Pancreas (tissue), 10 donors: ENCODE data around the gene MAP2K5. TPM values are rescaled to one million over a fixed set of nuclear protein-coding genes. Genes with fewer than 3 reads are reported as not detected.

Experiments used
- ATAC-seq, 4 donors: fragments of 200-7000 bp; cut with Tn5 transposase; one replicate each; pipeline versions ENCODE4 v1.8.0 to v1.9.1; 2020; ENCODE audit warnings: mild to moderate bottlenecking in 4 of 4, moderate library complexity in 4 of 4
- DNase-seq, 6 donors: peaks; one replicate each; pipeline ENCODE4 v3.0.0-alpha.2; 2020
- FAIRE-seq: peaks from 2 replicates; lab custom pipeline; 2012; peaks lifted over from hg19 to GRCh38; lab: Jason Lieb, UNC
- H3K27ac ChIP-seq, 4 donors: fragments of 200-600 bp; sonication (generic); 1 replicate in 3 of 4; 2 replicates in 1 of 4; pipeline versions ENCODE4 v1.5.0 to v1.8.0; 2020
- H3K27me3 ChIP-seq, 4 donors: fragments of 200-600 bp; one replicate each; pipeline ENCODE4 v1.8.0; 2021
- H3K36me3 ChIP-seq, 3 donors: fragments of 200-600 bp; sonication (generic) in 1 of 3; one replicate each; pipeline versions ENCODE4 v1.5.0 to v1.8.0; 2020 to 2021
- H3K4me1 ChIP-seq, 3 donors: fragments of 200-600 bp; one replicate each; pipeline ENCODE4 v1.8.0; 2021
- H3K4me3 ChIP-seq, 4 donors: fragments of 200-600 bp; sonication (generic) in 2 of 4; one replicate each; pipeline versions ENCODE4 v1.5.0 to v1.8.0; 2020 to 2021
- H3K9me3 ChIP-seq, 4 donors: fragments of 200-600 bp; one replicate each; pipeline ENCODE4 v1.8.0; 2021
- CTCF ChIP-seq, 4 donors: fragments of 200-600 bp; sonication (generic) in 3 of 4; IDR thresholded peaks; one replicate each; pipeline versions ENCODE4 v1.5.0 to v1.8.0; 2021; ENCODE audit warnings: antibody characterized with exemption in 4 of 4
- whole genome bisulfite sequencing, 2 donors: extraction: QIAGEN DNeasy Blood & Tissue Kit; methylation state at CpG; one replicate each; pipeline ENCODE4 v1.1.7; 2013; 5-methylcytosine and 5-hydroxymethylcytosine counted together
- intact Hi-C, 3 donors: fragments of 100-400 bp; cut with DNase I; formaldehyde crosslinking; loops; one replicate each; pipeline versions ENCODE4 v1.11.1 to v1.14.2; 2022
- polyA plus RNA-seq, 2 donors: library from polyadenylated mRNA; stranded (reverse); fragments of 200-250 nt; gene quantifications; one replicate each; pipeline ENCODE4 v1.2.3, GENCODE V29; 2013
- total RNA-seq, 6 donors: library from RNA; stranded (reverse); fragmentation: NEBNext Ultra II Directional in 4 of 6; extraction: Animal tissue kit (Norgen Biotek cat#: 25700) in 4 of 6; gene quantifications; one replicate each; pipeline versions ENCODE4 v1.2.1 to v1.2.4, GENCODE V29; 2021 to 2023
- donor health status: healthy with polysubstance abuse.
- donor health status: DM: no; HTN: no; CAD: no; lungs with moderate emphysema.
- donor health status: DM: no; HTN: no; CAD: no.
- donor health status: control.
- donor health status: control.
- donor health status: Bipolar disorder and iron deficiency.
- donor health status: DM: yes; HTN: yes; CAD: no.
- donor health status: DM: no; HTN: no; CAD: no.
- donor health status: DM: no; HTN: no; CAD: no.
- donor health status: DM: yes; HTN: yes; CAD: no.

Gene MAP2K5
- total and polyA plus RNA-seq, 8 donors, result 5.5 to 14.8 (median 10.0) TPM

- WGBS, 2 donors, result 12 to 18% methylated on average over 7 of the region's 7 CpGs
- intact Hi-C loops, result no loop called here
- Histone ChIP-seq H3K4me3 (peak overlapping the region; percentile 80 to 89 (median 87)), H3K9me3 (no peaks in the 10 kb centered on the region), H3K27ac (peak overlapping the region; percentile 69 to 88 (median 82)), H3K36me3 (no peaks in the 10 kb centered on the region), H3K27me3 (no peaks in the 10 kb centered on the region), H3K4me1 (peaks cover 4 to 6% (median 5%) of the 10 kb centered on the region in 3 donors)
- peak in 5 of 6 donors; percentile 11 to 58 (median 27) for DNase-seq
- ATAC-seq, result peak; percentile 17 to 48 (median 34)
- TF ChIP-seq CTCF (IDR thresholded peaks at IDR 0.05), result no peak
- FAIRE-seq, result no peak
These were observed 830 bp downstream of the MAP2K5 start for GRCh38 chr15:67543348-67543718.

- Histone ChIP-seq H3K27me3 (no peaks in the 10 kb centered on the region), H3K36me3 (no peaks in the 10 kb centered on the region), H3K4me1 (peaks cover 4 to 10% (median 6%) of the 10 kb centered on the region in 3 donors), H3K27ac (no peak overlapping the region), H3K9me3 (no peaks in the 10 kb centered on the region), H3K4me3 (no peak overlapping the region)
- no peak for FAIRE-seq
- intact Hi-C loops, result no loop called here
- no peak for DNase-seq
- 80 to 93% methylated on average over 3 of the region's 3 CpGs for WGBS, 2 donors
- ATAC-seq, result no peak
- TF ChIP-seq CTCF (IDR thresholded peaks at IDR 0.05), result no peak
These were observed 2.0 kb downstream of the MAP2K5 start for GRCh38 chr15:67544475-67544874.

- FAIRE-seq (no peak), DNase-seq (no peak), ATAC-seq (no peak)
- no peaks in the 10 kb centered on the region for H3K9me3 ChIP-seq
- no peak overlapping the region for H3K27ac ChIP-seq
- intact Hi-C loops, result no loop called here
- peaks cover 4 to 11% (median 6%) of the 10 kb centered on the region in 3 donors for H3K4me1 ChIP-seq
- H3K4me3 ChIP-seq, result no peak overlapping the region
- H3K36me3 ChIP-seq, result no peaks in the 10 kb centered on the region
- WGBS, 2 donors, result 62 to 73% methylated on average over 3 of the region's 3 CpGs
- no peaks in the 10 kb centered on the region for H3K27me3 ChIP-seq
- TF ChIP-seq CTCF (IDR thresholded peaks at IDR 0.05), result no peak
These were observed 3.4 kb downstream of the MAP2K5 start for GRCh38 chr15:67545864-67546263.

GRCh38 chr15:67547064-67547463 is 4.6 kb downstream of the MAP2K5 start:
- H3K4me3 ChIP-seq, result no peak overlapping the region
- H3K27me3 ChIP-seq, result no peaks in the 10 kb centered on the region
- no peak overlapping the region for H3K27ac ChIP-seq
- H3K4me1 ChIP-seq, result peaks cover 0 to 6% (median 6%) of the 10 kb centered on the region in 3 donors
- no peak for TF ChIP-seq CTCF (IDR thresholded peaks at IDR 0.05)
- FAIRE-seq, result no peak
- no peak for DNase-seq
- H3K36me3 ChIP-seq, result peaks cover 0 to 4% (median 0%) of the 10 kb centered on the region in 3 donors
- no peaks in the 10 kb centered on the region for H3K9me3 ChIP-seq
- ATAC-seq, result no peak
- 71 to 76% methylated on average over 2 of the region's 2 CpGs for WGBS, 2 donors
- intact Hi-C loops, result no loop called here

GRCh38 chr15:67547836-67548235 is 5.3 kb downstream of the MAP2K5 start:
- ATAC-seq (no peak), FAIRE-seq (no peak), DNase-seq (no peak)
- Histone ChIP-seq H3K4me3 (no peak overlapping the region), H3K27me3 (no peaks in the 10 kb centered on the region), H3K4me1 (peaks cover 0 to 6% (median 6%) of the 10 kb centered on the region in 3 donors), H3K36me3 (peaks cover 0 to 4% (median 0%) of the 10 kb centered on the region in 3 donors), H3K27ac (no peak overlapping the region), H3K9me3 (no peaks in the 10 kb centered on the region)
- intact Hi-C loops, result no loop called here
- 72% methylated on average over 3 of the region's 3 CpGs for WGBS, 2 donors
- no peak for TF ChIP-seq CTCF (IDR thresholded peaks at IDR 0.05)
